Activated CD4-positive, alpha-beta memory T cell treated with anti-CD3 and anti-CD28 coated beads, Interleukin-2, amount 10 ng/mL, durations not matched to agents 7 days and 5 days (primary cell): Measurements from ENCODE around the gene CAPS2. TPM values are rescaled to one million over a fixed set of nuclear protein-coding genes. Genes with fewer than 3 reads are reported as not detected.
"Not testable (repeated sequence)": the region's sequence is repeated elsewhere in the genome, so short reads cannot be mapped to it uniquely, and the experiment has no call there.

Experiments used
- CTCF ChIA-PET: fragments of 350-600 bp; sonication (Branson Sonifier 250); formaldehyde crosslinking; loops from one replicate; lab custom pipeline; 2021; ENCODE audit warnings: antibody characterized with exemption, inconsistent platforms; lab: Charles Lee
- POLR2A ChIA-PET: fragments of 350-600 bp; sonication (Branson Sonifier 250); formaldehyde crosslinking; loops from one replicate; lab custom pipeline; 2021; ENCODE audit warnings: antibody characterized with exemption; lab: Charles Lee
- DNase-seq: peaks from one replicate; pipeline ENCODE4 v3.0.0-alpha.2; 2020
- H3K27ac Mint-ChIP-seq: one replicate; pipeline ENCODE4 v1.8.0; 2021; ENCODE audit warnings: mild to moderate bottlenecking, mixed read lengths
- H3K27me3 Mint-ChIP-seq: one replicate; pipeline ENCODE4 v1.8.0; 2021; ENCODE audit warnings: mixed read lengths
- H3K36me3 Mint-ChIP-seq: one replicate; pipeline ENCODE4 v1.8.0; 2021; ENCODE audit warnings: low read depth, mixed read lengths
- H3K4me1 Mint-ChIP-seq: one replicate; pipeline ENCODE4 v1.8.0; 2021; ENCODE audit warnings: mixed read lengths
- H3K4me3 Mint-ChIP-seq: one replicate; pipeline ENCODE4 v1.8.0; 2021; ENCODE audit warnings: mild to moderate bottlenecking, mixed read lengths
- H3K9me3 Mint-ChIP-seq: one replicate; pipeline ENCODE4 v1.8.0; 2021; ENCODE audit warnings: mixed read lengths
- total RNA-seq, 2 experiments: library from RNA; stranded (reverse); gene quantifications; one replicate each; pipeline ENCODE4 v1.2.3, GENCODE V29; 2021

CAPS2 gene
- total RNA-seq: 1 to 10 TPM; 3.6 to 4.1 TPM

DNA sequence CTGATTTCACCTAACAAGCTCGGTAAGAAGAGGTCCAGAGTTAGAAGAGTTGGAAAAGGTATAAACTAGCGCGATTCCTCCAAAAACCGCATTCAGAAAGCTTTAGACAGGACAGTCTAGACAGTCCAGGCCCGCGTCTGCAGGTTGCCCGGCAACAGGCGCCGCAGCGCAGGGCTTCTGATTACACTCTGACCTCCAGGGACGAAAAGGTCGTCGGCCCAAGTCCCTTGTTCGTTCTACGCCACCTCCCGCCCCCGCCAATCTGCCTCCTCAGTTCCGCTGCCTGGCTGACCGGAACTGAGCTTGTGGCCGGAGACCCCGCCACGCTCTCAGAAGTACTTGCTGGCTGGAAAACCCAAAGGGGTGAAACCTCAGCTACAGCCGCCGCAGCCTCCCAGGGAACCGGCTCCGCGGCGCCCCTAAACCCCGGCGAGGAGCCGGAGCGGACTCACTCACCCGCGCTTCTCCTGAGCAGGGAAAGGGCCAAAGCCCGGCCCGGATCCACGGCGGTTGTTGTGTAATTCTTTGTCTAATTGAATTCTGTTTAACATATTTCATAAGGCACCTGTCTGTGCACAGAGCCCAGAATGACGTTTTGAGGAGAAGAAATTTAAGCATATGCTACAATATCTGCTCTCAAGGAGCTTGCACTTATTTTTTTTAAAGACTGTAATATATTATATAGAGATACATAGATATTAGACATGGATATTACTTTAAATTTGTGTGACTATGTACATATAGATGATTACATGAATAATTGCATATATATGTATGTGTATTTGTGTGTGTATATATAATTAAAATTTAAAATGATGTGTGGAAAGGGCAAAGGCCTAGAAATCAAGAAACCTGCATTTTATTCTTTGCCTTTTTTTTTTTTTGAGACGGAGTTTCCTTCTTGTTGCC lies at the start of gene CAPS2:
CAPS2 (minus strand) TSS at position 407 of the 909 bp plus-strand sequence. CDS start 3,826 bp downstream, outside the sequence.
- DNase-seq: peak; percentile 68
- Mint-ChIP-seq H3K4me1 (peaks cover 19% of the 10 kb centered on the region), H3K27ac (no peak within 1 kb of the TSS), H3K36me3 (no peaks in the 10 kb centered on the region), H3K27me3 (peaks cover 26% of the 10 kb centered on the region), H3K4me3 (peak within 1 kb of the TSS; percentile 66), H3K9me3 (no peaks in the 10 kb centered on the region)
- ChIA-PET POLR2A (interaction anchor here (1.1 kb wide), 1 partner anchor 181 kb away, joined by 3 read pairs; the partner anchor contains the start of gene KRR1), CTCF (interaction anchor here (1.0 to 2.8 kb wide), 3 partner anchors 9 to 155 kb away, joined by 4 to 10 read pairs (median 5); partner anchors contain the start of gene GLIPR1L2)

DNA sequence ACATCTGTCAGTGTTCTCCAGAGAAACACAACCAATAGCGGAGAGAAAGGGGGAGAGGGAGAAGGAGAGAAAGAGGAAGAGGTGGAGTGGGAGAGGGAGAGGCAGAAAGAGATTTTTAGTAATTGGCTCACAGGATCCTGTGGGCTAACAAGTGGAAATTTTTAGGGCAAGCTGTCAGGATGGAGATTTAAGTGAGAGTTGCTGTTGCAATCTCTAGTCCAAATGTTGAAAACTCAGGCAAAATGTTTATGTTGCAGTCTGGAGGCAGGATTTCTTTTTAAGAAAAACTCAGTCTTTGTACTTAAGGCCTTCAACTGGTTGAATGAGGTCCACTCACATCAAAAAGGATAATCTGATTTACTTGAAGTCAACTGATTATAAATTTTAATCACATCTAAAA lies 48.2 kb upstream of the CAPS2 start:
- CTCF ChIA-PET: no interaction called here
- no peak for DNase-seq
- no peaks in the 10 kb centered on the region for H3K4me1 Mint-ChIP-seq
- POLR2A ChIA-PET: no interaction called here
- H3K27me3 Mint-ChIP-seq: no peaks in the 10 kb centered on the region
- H3K36me3 Mint-ChIP-seq: no peaks in the 10 kb centered on the region
- no peak overlapping the region for H3K4me3 Mint-ChIP-seq
- no peak overlapping the region for H3K27ac Mint-ChIP-seq
- no peaks in the 10 kb centered on the region for H3K9me3 Mint-ChIP-seq

DNA sequence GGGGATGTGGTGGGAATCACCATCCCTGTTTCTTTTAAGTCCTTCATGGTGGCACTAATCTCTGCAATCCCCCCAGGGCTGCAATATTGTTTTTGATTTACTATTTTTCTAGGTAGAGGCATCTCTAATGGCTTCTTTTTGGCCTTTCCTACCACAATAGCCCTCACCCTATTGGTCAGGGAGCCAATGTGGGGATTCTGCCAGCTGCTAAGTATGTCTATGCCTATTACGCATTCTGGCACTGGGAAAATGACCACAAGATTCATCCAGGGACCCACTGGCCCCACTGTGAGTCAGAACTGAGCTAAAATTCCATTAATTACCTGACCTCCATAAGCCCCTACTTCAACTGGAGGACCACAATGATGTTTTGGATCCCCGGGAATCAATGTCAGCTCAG lies 44.8 kb upstream of the CAPS2 start:
- no peaks in the 10 kb centered on the region for H3K4me1 Mint-ChIP-seq
- H3K36me3 Mint-ChIP-seq: no peaks in the 10 kb centered on the region
- CTCF ChIA-PET: no interaction called here
- DNase-seq: no peak
- POLR2A ChIA-PET: no interaction called here
- H3K27ac Mint-ChIP-seq: no peak overlapping the region
- no peaks in the 10 kb centered on the region for H3K9me3 Mint-ChIP-seq
- H3K27me3 Mint-ChIP-seq: no peaks in the 10 kb centered on the region
- no peak overlapping the region for H3K4me3 Mint-ChIP-seq

DNA sequence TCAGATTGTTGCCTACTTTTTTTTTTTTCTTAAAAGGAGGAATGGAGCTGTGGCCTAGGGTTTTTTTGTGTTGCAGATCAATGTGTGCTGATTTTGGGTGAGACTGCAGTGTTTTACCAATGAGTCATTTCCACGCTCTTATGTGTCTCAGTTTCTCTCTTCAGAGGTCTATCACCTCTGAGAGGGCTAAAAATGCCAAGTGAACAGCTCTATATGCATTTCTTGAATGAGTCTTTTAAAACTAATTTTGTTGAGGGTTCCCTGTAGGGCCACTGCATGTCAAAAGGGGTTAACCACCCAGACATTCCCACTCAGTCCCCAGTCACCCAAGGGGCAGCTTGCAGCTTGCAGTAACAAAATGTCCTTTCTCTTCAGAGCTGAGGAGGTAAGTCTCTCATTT lies 36.5 kb upstream of the CAPS2 start:
- ChIA-PET CTCF (no interaction called here), POLR2A (interaction anchor here (1.2 kb wide), 1 partner anchor 114 kb away, joined by 3 read pairs; the partner anchor contains the start of gene GLIPR1)
- H3K27ac Mint-ChIP-seq: no peak overlapping the region
- H3K27me3 Mint-ChIP-seq: no peaks in the 10 kb centered on the region
- no peaks in the 10 kb centered on the region for H3K36me3 Mint-ChIP-seq
- H3K4me3 Mint-ChIP-seq: no peak overlapping the region
- no peak for DNase-seq
- peaks cover 7% of the 10 kb centered on the region for H3K4me1 Mint-ChIP-seq
- no peaks in the 10 kb centered on the region for H3K9me3 Mint-ChIP-seq

DNA sequence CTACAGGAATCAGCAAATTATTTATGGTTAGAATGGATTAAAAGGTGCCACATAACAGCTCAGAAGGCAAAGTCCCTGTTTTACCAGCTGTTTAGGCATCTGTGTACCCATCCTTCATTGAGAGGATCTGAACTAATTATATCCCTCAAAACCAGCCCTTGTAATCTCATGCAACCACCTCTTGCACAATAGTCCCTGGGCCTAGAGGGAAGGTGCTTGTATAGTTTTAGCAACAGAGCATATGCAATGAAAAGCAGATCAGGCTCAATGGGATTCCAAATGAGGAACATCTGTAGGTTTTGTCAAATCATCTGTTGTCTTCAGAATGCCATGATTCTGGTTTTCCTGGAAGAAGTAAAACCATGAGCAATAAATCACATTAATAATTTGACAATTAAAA lies 34.8 kb upstream of the CAPS2 start:
- Mint-ChIP-seq H3K4me3 (no peak overlapping the region), H3K36me3 (no peaks in the 10 kb centered on the region), H3K9me3 (no peaks in the 10 kb centered on the region), H3K4me1 (peaks cover 11% of the 10 kb centered on the region), H3K27me3 (no peaks in the 10 kb centered on the region), H3K27ac (no peak overlapping the region)
- DNase-seq: no peak
- ChIA-PET POLR2A (no interaction called here), CTCF (no interaction called here)

DNA sequence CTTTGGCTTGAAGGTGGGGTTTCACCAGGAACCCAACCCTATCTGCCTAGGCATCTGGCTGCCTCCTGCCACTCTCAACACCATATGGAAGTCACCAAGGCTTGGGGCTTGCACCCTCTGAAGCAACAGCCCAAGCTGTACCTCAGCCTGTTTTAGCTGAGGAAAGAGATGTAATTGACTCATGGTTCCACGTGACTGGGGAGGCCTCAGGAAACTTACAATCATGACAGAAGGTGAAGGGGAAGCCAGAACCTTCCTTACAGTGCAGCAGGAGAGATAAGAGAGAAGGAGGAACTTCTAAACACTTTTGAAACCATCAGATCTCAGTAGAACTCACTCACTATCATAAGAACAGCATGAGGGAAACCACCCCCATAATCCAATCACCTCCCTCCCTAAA lies 31.3 kb upstream of the CAPS2 start:
- Mint-ChIP-seq H3K9me3 (no peaks in the 10 kb centered on the region), H3K27ac (no peak overlapping the region), H3K27me3 (no peaks in the 10 kb centered on the region), H3K4me3 (no peak overlapping the region), H3K36me3 (no peaks in the 10 kb centered on the region), H3K4me1 (peaks cover 5% of the 10 kb centered on the region)
- ChIA-PET POLR2A (no interaction called here), CTCF (no interaction called here)
- DNase-seq: no peak

DNA sequence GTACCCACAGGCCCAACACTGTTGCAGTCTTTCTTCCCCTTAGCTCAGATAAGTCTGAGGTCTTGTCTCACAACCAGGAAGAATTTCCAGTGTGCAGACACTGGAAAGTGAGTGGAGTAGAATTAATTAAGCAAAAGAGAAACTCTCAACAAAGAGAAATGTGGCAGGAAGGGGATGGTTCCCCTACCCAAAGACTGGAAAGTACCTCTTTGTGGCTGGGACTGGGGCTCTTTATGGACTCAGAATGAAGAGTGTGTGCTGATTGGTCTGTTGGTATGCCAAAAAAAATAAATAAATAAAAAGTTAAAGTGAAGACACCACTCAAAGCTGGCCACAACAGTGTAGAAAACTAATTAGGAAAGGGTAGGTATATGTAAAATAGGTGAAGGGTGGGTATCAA lies 30.8 kb upstream of the CAPS2 start:
- Mint-ChIP-seq H3K4me1 (peaks cover 4% of the 10 kb centered on the region), H3K27ac (no peak overlapping the region), H3K9me3 (no peaks in the 10 kb centered on the region), H3K27me3 (no peaks in the 10 kb centered on the region), H3K4me3 (no peak overlapping the region), H3K36me3 (no peaks in the 10 kb centered on the region)
- POLR2A ChIA-PET: no interaction called here
- CTCF ChIA-PET: no interaction called here
- DNase-seq: no peak

DNA sequence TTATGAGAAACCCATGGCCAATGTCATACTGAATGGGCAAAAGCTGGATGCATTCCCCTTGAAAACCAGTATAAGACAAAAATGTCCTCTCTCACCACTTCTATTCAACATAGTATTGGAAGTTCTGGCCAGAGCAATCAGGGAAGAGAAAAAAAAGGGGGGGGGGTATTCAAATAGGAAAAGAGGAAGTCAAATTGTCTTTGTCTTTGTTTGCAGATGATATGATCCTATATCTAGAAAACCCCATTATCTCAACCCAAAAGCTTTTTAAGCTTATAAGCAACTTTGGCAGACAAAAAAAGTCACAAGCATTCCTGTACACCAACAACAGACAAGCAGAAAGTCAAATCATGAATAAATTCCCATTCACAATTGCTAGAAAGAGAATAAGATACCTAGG lies 23.9 kb upstream of the CAPS2 start:
- no peak for DNase-seq
- POLR2A ChIA-PET: no interaction called here
- CTCF ChIA-PET: no interaction called here
- H3K36me3 Mint-ChIP-seq: peaks cover 10% of the 10 kb centered on the region
- H3K27me3 Mint-ChIP-seq: no peaks in the 10 kb centered on the region
- H3K27ac Mint-ChIP-seq: no peak overlapping the region
- H3K9me3 Mint-ChIP-seq: peaks cover 14% of the 10 kb centered on the region
- no peak overlapping the region for H3K4me3 Mint-ChIP-seq
- no peaks in the 10 kb centered on the region for H3K4me1 Mint-ChIP-seq

DNA sequence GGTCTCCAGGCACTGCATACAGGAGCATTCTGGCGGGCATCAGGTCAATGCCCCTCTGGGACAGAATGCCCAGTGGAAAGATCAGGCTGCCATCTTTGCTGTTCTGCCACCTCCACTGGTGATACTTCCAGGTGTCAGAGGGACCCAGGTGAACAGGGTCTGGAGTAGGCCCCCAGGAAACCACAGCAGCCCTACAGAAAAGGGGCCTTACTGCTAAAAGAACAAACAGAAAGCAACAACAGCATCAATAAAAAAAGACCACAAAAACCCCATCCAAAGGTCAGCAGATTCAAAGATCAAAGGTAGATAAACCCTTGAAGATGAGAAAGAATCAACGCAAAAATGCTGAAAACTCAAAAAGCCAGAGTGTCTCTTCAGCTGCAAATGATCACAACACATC lies 20.3 kb upstream of the CAPS2 start:
- ChIA-PET CTCF (interaction anchor here (1.1 to 1.2 kb wide), 2 partner anchors 16 to 41 kb away, joined by 3 read pairs; partner anchors contain the start of gene GLIPR1L1), POLR2A (no interaction called here)
- peaks cover 1% of the 10 kb centered on the region for H3K27me3 Mint-ChIP-seq
- H3K9me3 Mint-ChIP-seq: peaks cover 14% of the 10 kb centered on the region
- DNase-seq: no peak
- H3K4me3 Mint-ChIP-seq: no peak overlapping the region
- H3K27ac Mint-ChIP-seq: no peak overlapping the region
- peaks cover 9% of the 10 kb centered on the region for H3K4me1 Mint-ChIP-seq
- H3K36me3 Mint-ChIP-seq: peaks cover 10% of the 10 kb centered on the region

DNA sequence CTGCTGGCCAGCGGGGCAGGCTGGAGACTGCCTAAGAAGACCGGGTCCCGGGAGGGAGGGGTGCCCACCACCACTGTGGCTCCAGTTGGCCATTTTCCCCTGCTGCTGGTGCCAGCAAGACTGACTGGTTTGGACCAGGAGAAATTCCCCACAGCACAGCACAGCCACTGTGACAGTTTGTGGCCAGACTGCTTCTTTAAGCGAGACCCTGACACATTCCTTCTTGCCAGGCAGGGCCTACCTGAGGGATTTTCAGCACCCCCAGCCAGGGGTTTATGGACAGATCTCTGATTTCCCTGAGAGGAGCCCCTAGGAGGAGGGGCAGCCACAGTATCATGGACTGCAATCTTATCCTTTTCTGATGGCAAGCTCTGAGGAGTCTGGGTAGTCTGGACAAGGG lies 19.8 kb upstream of the CAPS2 start:
- Mint-ChIP-seq H3K27me3 (peaks cover 2% of the 10 kb centered on the region), H3K27ac (no peak overlapping the region), H3K9me3 (peaks cover 9% of the 10 kb centered on the region), H3K4me1 (peaks cover 9% of the 10 kb centered on the region), H3K36me3 (peaks cover 9% of the 10 kb centered on the region), H3K4me3 (no peak overlapping the region)
- POLR2A ChIA-PET: no interaction called here
- no peak for DNase-seq
- CTCF ChIA-PET: no interaction called here

DNA sequence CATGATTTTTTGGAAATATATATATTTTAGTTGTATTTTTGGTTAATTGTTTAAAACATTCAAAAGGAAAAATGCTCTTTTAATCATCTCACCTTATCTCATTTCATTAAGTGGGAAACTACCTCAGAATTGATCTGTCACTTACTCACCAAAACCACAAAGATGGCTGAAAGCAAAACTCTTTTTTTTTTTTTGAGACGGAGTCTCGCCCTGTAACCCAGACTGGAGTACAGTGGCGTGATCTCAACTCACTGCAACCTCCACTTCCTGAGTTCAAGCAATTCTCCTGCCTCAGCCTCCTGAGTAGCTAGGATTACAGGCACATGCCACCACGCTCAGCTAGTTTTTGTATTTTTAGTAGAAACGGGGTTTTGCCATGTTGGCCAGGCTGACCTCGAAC lies 16.1 kb upstream of the CAPS2 start:
- H3K27me3 Mint-ChIP-seq, H3K27ac Mint-ChIP-seq, H3K4me3 Mint-ChIP-seq, H3K9me3 Mint-ChIP-seq, CTCF ChIA-PET, POLR2A ChIA-PET, H3K4me1 Mint-ChIP-seq, H3K36me3 Mint-ChIP-seq: not testable (repeated sequence)
- peak; percentile 34 for DNase-seq

DNA sequence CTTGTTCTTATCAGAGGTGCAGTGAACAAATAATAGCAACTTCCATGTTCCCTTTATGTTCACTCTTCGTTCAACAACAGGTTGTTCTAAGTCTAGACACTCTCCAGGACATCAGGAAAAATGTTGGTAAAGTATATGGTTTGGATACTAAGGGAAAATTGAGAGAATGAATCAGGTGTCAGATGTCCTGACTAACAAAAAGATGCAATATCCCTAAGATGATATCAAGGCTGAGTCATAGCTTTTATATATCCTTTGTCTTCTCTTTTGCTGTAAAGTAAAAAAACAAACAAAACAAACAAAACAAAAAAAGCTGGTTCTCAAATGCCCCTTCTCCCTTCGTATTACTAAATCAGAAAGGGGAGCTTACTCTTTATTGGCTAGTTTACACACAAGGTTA lies 15.4 kb upstream of the CAPS2 start:
- Mint-ChIP-seq H3K9me3 (no peaks in the 10 kb centered on the region), H3K27me3 (peaks cover 11% of the 10 kb centered on the region), H3K36me3 (no peaks in the 10 kb centered on the region), H3K4me3 (no peak overlapping the region), H3K27ac (no peak overlapping the region), H3K4me1 (peaks cover 9% of the 10 kb centered on the region)
- ChIA-PET CTCF (no interaction called here), POLR2A (no interaction called here)
- no peak for DNase-seq

DNA sequence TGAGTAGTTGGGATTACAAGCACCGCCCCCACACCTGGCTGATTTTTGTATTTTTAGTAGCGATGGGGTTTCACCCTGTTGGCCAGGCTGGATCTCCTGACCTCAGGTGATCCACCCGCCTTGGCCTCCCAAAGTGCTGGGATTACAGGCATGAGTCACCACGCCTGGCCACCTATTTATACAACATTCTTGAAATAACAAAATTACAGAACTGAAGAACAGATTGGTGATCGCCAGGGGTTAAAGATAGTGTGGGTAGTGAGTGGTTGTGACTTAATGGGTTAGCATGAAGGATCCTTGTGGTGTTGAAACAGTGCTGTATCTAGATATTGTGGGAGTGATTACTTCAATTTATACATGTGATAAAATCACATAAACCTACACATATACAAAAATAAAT lies 11.7 kb upstream of the CAPS2 start:
- peaks cover 25% of the 10 kb centered on the region for H3K27me3 Mint-ChIP-seq
- ChIA-PET POLR2A (no interaction called here), CTCF (no interaction called here)
- H3K4me3 Mint-ChIP-seq: no peak overlapping the region
- no peak for DNase-seq
- no peaks in the 10 kb centered on the region for H3K36me3 Mint-ChIP-seq
- peaks cover 23% of the 10 kb centered on the region for H3K4me1 Mint-ChIP-seq
- no peaks in the 10 kb centered on the region for H3K9me3 Mint-ChIP-seq
- H3K27ac Mint-ChIP-seq: no peak overlapping the region
